Measurements from ENCODE around the gene TBC1D3B. TPM values are rescaled to one million over a fixed set of nuclear protein-coding genes. Genes with fewer than 3 reads are reported as not detected.
"Not testable (repeated sequence)": the region's sequence is repeated elsewhere in the genome, so short reads cannot be mapped to it uniquely, and the experiment has no call there.

TBC1D3B gene
- 10 to 100 TPM; 11.5 to 18.0 TPM for total RNA-seq
- polyA plus RNA-seq = not detected

DNA sequence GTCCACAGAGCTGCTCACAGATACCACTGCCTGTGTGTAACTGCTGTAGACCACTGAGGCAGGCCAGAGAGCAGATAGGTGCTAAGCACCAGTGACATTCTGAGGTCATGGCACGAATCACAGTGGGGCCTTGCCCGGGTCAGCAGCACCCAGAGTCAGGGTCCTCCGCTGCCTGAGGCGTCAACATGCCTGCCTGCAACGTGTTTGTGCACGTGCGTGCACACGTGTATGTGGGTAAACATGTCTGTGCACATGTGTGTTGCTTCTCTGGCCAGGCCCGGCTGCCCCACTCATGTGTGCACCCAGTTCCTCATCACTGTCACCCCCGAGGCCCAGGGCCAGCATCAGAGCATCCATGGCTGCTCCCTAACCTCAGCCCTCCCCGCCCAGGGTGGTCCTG lies at the start of gene TBC1D3B:
TSS of gene TBC1D3B (minus strand) at position 101 of the 400 bp plus-strand sequence. CDS start 1,586 bp downstream, outside the sequence.
- H3K27me3 Mint-ChIP-seq; H3K27ac ChIP-seq (ENCODE audit: low read depth, low read length); H3K36me3 Mint-ChIP-seq; H3K4me3 Mint-ChIP-seq; DNase-seq; H3K9me3 Mint-ChIP-seq; H3K36me3 ChIP-seq (ENCODE audit: insufficient read depth, low read length); intact Hi-C loops (cut with micrococcal nuclease); H3K27me3 ChIP-seq (ENCODE audit: insufficient read depth, low read length); POLR2A ChIA-PET (ENCODE audit: partially characterized antibody); H3K4me1 ChIP-seq (ENCODE audit: insufficient read depth, low read length); CTCF ChIA-PET (ENCODE audit: partially characterized antibody); H3K4me1 Mint-ChIP-seq; H3K27ac Mint-ChIP-seq; H3K9me3 ChIP-seq (ENCODE audit: control insufficient read depth in 1 of 2, low read length in 2 of 2); H3K4me3 ChIP-seq (ENCODE audit: low read length in 2 of 2): not testable (repeated sequence)

DNA sequence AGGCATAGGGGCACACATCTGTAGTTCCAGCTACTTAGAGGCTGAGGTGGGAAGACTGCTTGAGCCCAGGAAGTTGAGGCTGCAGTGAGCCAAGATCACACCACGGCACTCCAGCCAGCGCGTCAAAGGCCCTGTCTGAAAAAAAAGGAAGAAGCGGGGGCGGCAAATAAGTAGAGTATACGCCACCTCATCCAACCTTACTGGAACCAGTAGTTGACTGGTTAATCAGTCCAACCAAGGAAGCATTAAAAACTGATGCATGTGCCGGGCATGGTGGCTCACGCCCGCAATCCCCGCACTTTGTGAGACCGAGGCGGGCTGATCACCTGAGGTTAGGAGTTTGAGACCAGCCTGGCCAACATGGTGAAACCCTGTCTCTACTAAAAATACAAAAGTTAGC lies 46.5 kb upstream of the TBC1D3B start:
- H3K4me1 Mint-ChIP-seq; CTCF ChIA-PET (ENCODE audit: partially characterized antibody); DNase-seq; H3K4me3 Mint-ChIP-seq; H3K4me1 ChIP-seq (ENCODE audit: insufficient read depth, low read length); H3K27ac ChIP-seq (ENCODE audit: low read depth, low read length); intact Hi-C loops (cut with micrococcal nuclease); H3K27me3 ChIP-seq (ENCODE audit: insufficient read depth, low read length); POLR2A ChIA-PET (ENCODE audit: partially characterized antibody); H3K36me3 ChIP-seq (ENCODE audit: insufficient read depth, low read length); H3K9me3 ChIP-seq (ENCODE audit: control insufficient read depth in 1 of 2, low read length in 2 of 2); H3K4me3 ChIP-seq (ENCODE audit: low read length in 2 of 2); H3K36me3 Mint-ChIP-seq; H3K27ac Mint-ChIP-seq: not testable (repeated sequence)
- Mint-ChIP-seq H3K27me3 (peaks cover 8 to 14% of the 10 kb centered on the region in 2 donors), H3K9me3 (peaks cover 0 to 12% (median 0%) of the 10 kb centered on the region in 8 donors)

DNA sequence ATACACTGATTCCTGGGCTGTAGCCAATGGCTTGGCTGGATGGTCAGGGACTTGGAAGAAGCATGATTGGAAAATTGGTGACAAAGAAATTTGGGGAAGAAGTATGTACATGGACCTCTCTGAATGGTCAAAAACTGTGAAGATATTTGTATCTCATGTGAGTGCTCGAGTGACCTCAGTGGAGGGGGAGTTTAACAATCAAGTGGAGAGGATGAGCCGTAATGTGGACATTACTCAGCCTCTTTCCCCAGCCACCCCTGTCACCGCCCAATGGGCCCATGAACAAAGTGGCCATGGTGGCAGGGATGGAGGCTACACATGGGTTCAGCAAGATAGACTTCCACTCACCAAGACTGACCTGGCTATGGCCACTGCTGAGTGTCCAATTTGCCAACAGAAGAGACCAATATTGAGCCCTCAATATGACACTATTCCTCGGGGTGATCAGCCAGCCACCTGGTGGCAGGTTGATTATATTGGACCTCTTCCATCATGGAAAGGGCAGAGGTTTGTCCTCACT lies 45.2 kb upstream of the TBC1D3B start:
- H3K27ac ChIP-seq (ENCODE audit: low read depth, low read length); H3K4me3 Mint-ChIP-seq; H3K4me1 ChIP-seq (ENCODE audit: insufficient read depth, low read length); H3K4me1 Mint-ChIP-seq; POLR2A ChIA-PET (ENCODE audit: partially characterized antibody); H3K36me3 ChIP-seq (ENCODE audit: insufficient read depth, low read length); H3K27ac Mint-ChIP-seq; H3K27me3 ChIP-seq (ENCODE audit: insufficient read depth, low read length); H3K36me3 Mint-ChIP-seq; intact Hi-C loops (cut with micrococcal nuclease); H3K4me3 ChIP-seq (ENCODE audit: low read length in 2 of 2); H3K9me3 ChIP-seq (ENCODE audit: control insufficient read depth in 1 of 2, low read length in 2 of 2); CTCF ChIA-PET (ENCODE audit: partially characterized antibody); DNase-seq: not testable (repeated sequence)
- H3K27me3 Mint-ChIP-seq = peaks cover 10 to 19% of the 10 kb centered on the region in 2 donors
- peaks cover 0 to 13% (median 0%) of the 10 kb centered on the region in 8 donors for H3K9me3 Mint-ChIP-seq

DNA sequence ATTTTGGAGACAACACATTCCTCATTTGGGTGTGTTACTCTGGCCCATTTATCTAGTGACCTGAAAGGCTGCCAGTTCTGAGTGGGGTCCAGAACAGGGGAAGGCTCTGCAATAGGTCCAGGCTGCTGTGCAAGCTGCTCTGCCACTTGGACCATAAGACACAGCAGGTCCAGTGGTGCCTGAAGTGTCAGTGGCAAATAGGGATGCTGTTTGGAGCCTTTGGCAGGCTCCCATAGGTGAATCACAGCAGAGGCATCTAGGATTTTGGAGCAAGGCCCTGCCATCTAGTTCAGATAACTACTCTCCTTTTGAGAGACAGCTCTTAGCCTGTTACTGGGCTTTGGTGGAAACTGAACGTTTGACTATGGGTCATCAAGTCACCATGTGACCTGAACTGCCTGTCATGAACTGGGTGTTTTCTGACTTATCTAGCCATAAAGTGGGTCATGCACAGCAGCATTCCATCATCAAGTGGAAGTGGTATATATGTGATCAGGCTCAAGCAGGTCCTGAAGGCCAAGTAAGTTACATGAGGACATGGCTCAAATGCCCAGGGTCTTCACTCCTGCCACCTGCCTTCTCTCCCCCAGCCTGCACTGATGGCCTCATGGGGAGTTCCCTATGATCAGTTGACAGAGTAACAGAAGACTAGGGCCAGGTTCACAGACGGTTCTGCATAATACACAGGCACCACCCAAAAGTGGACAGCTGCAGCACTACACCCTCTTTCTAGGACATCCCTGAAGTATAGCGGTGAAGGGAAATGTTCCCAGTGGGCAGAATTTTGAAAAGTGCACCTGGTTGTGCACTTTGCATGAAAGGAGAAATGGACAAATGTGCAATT lies 44.5 kb upstream of the TBC1D3B start:
- H3K27ac Mint-ChIP-seq; H3K36me3 Mint-ChIP-seq; intact Hi-C loops (cut with micrococcal nuclease); H3K9me3 ChIP-seq (ENCODE audit: control insufficient read depth in 1 of 2, low read length in 2 of 2); H3K4me3 Mint-ChIP-seq; H3K4me1 ChIP-seq (ENCODE audit: insufficient read depth, low read length); POLR2A ChIA-PET (ENCODE audit: partially characterized antibody); H3K36me3 ChIP-seq (ENCODE audit: insufficient read depth, low read length); H3K27me3 ChIP-seq (ENCODE audit: insufficient read depth, low read length); H3K4me3 ChIP-seq (ENCODE audit: low read length in 2 of 2); CTCF ChIA-PET (ENCODE audit: partially characterized antibody); DNase-seq; H3K27ac ChIP-seq (ENCODE audit: low read depth, low read length); H3K4me1 Mint-ChIP-seq: not testable (repeated sequence)
- Mint-ChIP-seq H3K27me3 (peaks cover 10 to 19% of the 10 kb centered on the region in 2 donors), H3K9me3 (peaks cover 0 to 13% (median 0%) of the 10 kb centered on the region in 8 donors)

DNA sequence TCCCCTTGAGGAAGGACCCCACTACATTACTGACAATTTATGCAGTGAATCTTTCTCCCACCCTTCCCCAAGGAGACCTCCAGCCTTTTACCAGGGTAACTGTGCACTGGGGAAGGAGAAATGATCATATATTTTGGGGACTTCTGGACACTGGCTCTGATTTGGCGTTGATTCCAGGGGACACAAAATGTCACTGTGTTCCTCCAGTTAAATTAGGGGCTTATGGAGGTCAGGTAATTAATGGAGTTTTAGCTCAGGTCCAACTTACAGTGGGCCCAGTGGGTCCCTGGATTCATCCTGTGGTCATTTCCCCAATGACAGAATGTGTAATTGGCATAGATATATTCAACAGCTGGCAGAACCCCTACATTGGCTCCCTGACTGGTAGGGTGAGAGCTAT lies 43.1 kb upstream of the TBC1D3B start:
- intact Hi-C loops (cut with micrococcal nuclease); H3K36me3 Mint-ChIP-seq; H3K27ac ChIP-seq (ENCODE audit: low read depth, low read length); H3K4me1 ChIP-seq (ENCODE audit: insufficient read depth, low read length); H3K9me3 ChIP-seq (ENCODE audit: control insufficient read depth in 1 of 2, low read length in 2 of 2); H3K4me1 Mint-ChIP-seq; POLR2A ChIA-PET (ENCODE audit: partially characterized antibody); H3K4me3 ChIP-seq (ENCODE audit: low read length in 2 of 2); DNase-seq; H3K4me3 Mint-ChIP-seq; H3K27ac Mint-ChIP-seq; H3K36me3 ChIP-seq (ENCODE audit: insufficient read depth, low read length); CTCF ChIA-PET (ENCODE audit: partially characterized antibody); H3K27me3 ChIP-seq (ENCODE audit: insufficient read depth, low read length): not testable (repeated sequence)
- H3K9me3 Mint-ChIP-seq = peaks cover 0 to 11% (median 0%) of the 10 kb centered on the region in 8 donors
- H3K27me3 Mint-ChIP-seq = peaks cover 12 to 19% of the 10 kb centered on the region in 2 donors

DNA sequence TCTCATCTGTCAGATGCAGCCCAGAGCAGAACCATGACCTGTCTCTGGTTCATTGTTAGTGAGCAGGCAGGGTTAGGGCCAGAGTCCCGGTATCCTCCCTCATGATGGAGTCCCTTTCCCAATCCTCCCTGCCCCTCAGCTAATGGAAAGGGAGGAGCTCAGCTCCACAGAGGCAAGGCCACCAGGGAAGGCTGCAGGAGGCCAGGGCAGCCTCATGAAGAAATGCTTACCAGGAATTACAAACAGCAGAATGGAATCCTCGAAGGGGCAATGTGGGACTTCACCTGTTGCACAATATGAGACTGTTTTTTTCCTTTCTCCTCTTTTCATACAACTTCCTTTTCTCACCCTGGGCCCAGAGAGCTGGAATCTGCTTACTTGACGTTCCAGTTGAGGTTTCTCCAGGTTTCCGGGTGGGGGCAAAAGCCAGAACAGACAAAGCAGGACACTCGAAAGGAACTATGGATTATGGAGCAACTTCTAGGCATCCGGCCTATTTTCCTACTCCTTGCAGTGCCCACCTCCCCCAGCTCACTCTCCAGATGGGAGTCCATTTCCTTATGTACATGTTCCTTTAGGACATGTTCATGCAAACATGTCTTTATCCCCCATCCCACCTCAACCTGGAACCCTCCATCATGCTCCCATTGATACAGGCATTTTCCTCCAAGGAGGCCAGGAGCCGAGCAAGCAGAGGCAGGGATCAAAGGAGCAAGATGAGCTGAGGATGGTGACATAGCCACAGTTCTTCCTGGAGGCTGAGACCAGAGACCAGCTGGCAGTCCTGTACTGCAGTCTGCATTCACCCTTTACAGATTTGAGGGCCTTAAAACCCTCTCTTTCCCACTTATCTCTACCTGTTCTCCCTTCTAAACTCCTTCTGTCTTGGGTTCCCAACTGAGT lies 39.2 kb upstream of the TBC1D3B start:
- H3K27me3 ChIP-seq (ENCODE audit: insufficient read depth, low read length); POLR2A ChIA-PET (ENCODE audit: partially characterized antibody); H3K27ac ChIP-seq (ENCODE audit: low read depth, low read length); CTCF ChIA-PET (ENCODE audit: partially characterized antibody); DNase-seq; H3K9me3 ChIP-seq (ENCODE audit: control insufficient read depth in 1 of 2, low read length in 2 of 2); H3K27ac Mint-ChIP-seq; H3K4me3 Mint-ChIP-seq; H3K4me1 Mint-ChIP-seq; intact Hi-C loops (cut with micrococcal nuclease); H3K4me3 ChIP-seq (ENCODE audit: low read length in 2 of 2); H3K36me3 Mint-ChIP-seq; H3K36me3 ChIP-seq (ENCODE audit: insufficient read depth, low read length); H3K4me1 ChIP-seq (ENCODE audit: insufficient read depth, low read length): not testable (repeated sequence)
- H3K27me3 Mint-ChIP-seq = peaks cover 18 to 22% of the 10 kb centered on the region in 2 donors
- peaks cover 0 to 11% (median 0%) of the 10 kb centered on the region in 8 donors for H3K9me3 Mint-ChIP-seq

DNA sequence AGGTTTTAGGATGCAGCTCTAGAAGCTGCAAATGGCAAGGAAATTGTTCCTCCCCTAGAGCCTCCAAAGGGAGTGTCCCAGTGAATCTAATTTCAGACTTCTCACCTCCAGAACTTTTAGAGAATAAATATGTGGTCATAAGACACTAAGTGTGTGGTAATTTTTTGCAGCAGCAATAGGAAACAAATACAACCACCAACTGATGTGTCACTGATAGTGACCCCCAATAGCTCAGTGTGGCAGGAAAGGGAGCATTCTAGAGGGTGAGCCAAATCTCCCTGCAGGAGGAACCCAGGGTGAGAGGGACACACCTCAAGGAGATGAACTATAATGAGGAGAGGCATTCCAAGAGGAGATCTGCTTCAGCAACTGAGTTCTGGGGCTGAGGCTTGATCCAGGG lies 38.5 kb upstream of the TBC1D3B start:
- peaks cover 20 to 22% of the 10 kb centered on the region in 2 donors for H3K27me3 Mint-ChIP-seq
- peaks cover 0 to 8% (median 5%) of the 10 kb centered on the region in 4 donors for H3K4me1 Mint-ChIP-seq
- H3K36me3 Mint-ChIP-seq = no peaks in the 10 kb centered on the region
- H3K27ac ChIP-seq (ENCODE audit: low read depth, low read length) = no peak overlapping the region
- H3K9me3 Mint-ChIP-seq = peaks cover 0 to 11% (median 0%) of the 10 kb centered on the region in 8 donors
- H3K4me3 ChIP-seq (ENCODE audit: low read length in 2 of 2) = no peak overlapping the region
- no peaks in the 10 kb centered on the region for H3K9me3 ChIP-seq (ENCODE audit: control insufficient read depth in 1 of 2, low read length in 2 of 2)
- H3K4me1 ChIP-seq (ENCODE audit: insufficient read depth, low read length) = no peaks in the 10 kb centered on the region
- H3K27ac Mint-ChIP-seq = no peak overlapping the region
- H3K36me3 ChIP-seq (ENCODE audit: insufficient read depth, low read length) = no peaks in the 10 kb centered on the region
- H3K4me3 Mint-ChIP-seq = no peak overlapping the region
- H3K27me3 ChIP-seq (ENCODE audit: insufficient read depth, low read length) = no peaks in the 10 kb centered on the region
- CTCF ChIA-PET (ENCODE audit: partially characterized antibody) = no interaction called here
- POLR2A ChIA-PET (ENCODE audit: partially characterized antibody) = no interaction called here
- intact Hi-C loops (cut with micrococcal nuclease) = no loop called here
- no peak for DNase-seq

All from CD4-positive, alpha-beta memory T cell (primary cell).